ENCODE data around the gene LOXL1. TPM values are rescaled to one million over a fixed set of nuclear protein-coding genes. Genes with fewer than 3 reads are reported as not detected.

The LOXL1 gene
- total and polyA plus RNA-seq, 11 donors: 20.7 to 79.5 (median 30.4) TPM

DNA sequence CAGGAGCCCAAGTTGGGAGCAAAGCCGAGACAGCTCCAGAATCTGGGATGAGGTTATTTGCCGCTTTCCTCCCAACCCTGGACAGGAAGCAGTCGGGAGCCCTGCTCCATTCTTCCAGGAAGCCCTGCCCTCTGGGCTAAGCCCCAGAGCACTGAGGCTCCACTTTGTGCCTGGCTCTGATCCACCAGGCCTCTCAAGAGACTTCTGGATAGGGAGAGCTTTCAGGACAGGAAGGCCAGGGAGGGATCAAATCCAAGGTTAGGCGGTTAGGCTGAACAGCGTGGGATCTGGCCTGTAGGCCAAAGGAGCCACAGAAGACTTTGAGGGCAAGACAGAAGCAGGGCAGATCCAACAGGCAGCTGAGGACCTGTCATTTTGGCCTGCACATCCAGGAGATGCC is 65.0 kb downstream of the LOXL1 start:
- DNase-seq (peak; percentile 89 to 97 (median 92)), ATAC-seq (peak; percentile 49 to 75 (median 70))
- peaks cover 0 to 20% (median 10%) of the 10 kb centered on the region in 9 donors for H3K36me3 ChIP-seq
- no peak for TF ChIP-seq POLR2A (IDR thresholded peaks at IDR 0.05)
- H3K27me3 ChIP-seq: no peaks in the 10 kb centered on the region
- peaks cover 24 to 86% (median 77%) of the 10 kb centered on the region in 12 donors for H3K4me1 ChIP-seq
- H3K27ac ChIP-seq: peak overlapping the region; percentile 90 to 100 (median 95)
- intact Hi-C loops (cut with DNase I): loop anchor here in 1 of 10 donors (5.0 kb wide), 1 partner anchor 51 kb away; no protein-coding TSS in a partner anchor
- H3K9me3 ChIP-seq: no peaks in the 10 kb centered on the region
- 9 to 26% (median 12%) methylated on average over 4 to 5 of the region's 5 CpGs for WGBS, 4 donors
- H3K4me3 ChIP-seq: peak overlapping the region; percentile 60 to 96 (median 87)

GRCh38 chr15:73991726-73992593 is 65.7 kb downstream of the LOXL1 start, which contains the start of gene STOML1:
Gene STOML1, minus strand, starts transcription at chr15:73992295. Its CDS starts 72 bp downstream, at chr15:73992223.
- 1% methylated on average over 41 to 72 of the region's 72 CpGs for WGBS, 4 donors
- H3K36me3 ChIP-seq: peaks cover 0 to 19% (median 6%) of the 10 kb centered on the region in 9 donors
- peak in 1 of 2 donors; percentile 64 for TF ChIP-seq POLR2A (IDR thresholded peaks at IDR 0.05)
- TF ChIP-seq, protein P1, sequence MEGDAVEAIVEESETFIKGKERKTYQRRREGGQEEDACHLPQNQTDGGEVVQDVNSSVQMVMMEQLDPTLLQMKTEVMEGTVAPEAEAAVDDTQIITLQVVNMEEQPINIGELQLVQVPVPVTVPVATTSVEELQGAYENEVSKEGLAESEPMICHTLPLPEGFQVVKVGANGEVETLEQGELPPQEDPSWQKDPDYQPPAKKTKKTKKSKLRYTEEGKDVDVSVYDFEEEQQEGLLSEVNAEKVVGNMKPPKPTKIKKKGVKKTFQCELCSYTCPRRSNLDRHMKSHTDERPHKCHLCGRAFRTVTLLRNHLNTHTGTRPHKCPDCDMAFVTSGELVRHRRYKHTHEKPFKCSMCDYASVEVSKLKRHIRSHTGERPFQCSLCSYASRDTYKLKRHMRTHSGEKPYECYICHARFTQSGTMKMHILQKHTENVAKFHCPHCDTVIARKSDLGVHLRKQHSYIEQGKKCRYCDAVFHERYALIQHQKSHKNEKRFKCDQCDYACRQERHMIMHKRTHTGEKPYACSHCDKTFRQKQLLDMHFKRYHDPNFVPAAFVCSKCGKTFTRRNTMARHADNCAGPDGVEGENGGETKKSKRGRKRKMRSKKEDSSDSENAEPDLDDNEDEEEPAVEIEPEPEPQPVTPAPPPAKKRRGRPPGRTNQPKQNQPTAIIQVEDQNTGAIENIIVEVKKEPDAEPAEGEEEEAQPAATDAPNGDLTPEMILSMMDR (IDR thresholded peaks at IDR 0.05): peak; percentile 82 to 99 (median 96)
- no peaks in the 10 kb centered on the region for H3K9me3 ChIP-seq
- DNase-seq (peak; percentile 92 to 97 (median 96)), ATAC-seq (peak; percentile 60 to 89 (median 82))
- H3K4me1 ChIP-seq: peaks cover 24 to 86% (median 77%) of the 10 kb centered on the region in 12 donors
- H3K27me3 ChIP-seq: no peaks in the 10 kb centered on the region
- peak within 1 kb of the TSS; percentile 90 to 100 (median 95) for H3K27ac ChIP-seq
- H3K4me3 ChIP-seq: peak within 1 kb of the TSS; percentile 60 to 96 (median 87)
- intact Hi-C loops (cut with DNase I): loop anchor here in 1 of 10 donors (5.0 kb wide), 1 partner anchor 50 kb away; no protein-coding TSS in a partner anchor

- intact Hi-C loops (cut with DNase I): loop anchor here in 1 of 10 donors (5.0 kb wide), 1 partner anchor 50 kb away; no protein-coding TSS in a partner anchor
- Histone ChIP-seq H3K27ac (peak overlapping the region; percentile 90 to 100 (median 95)), H3K36me3 (peaks cover 0 to 14% (median 5%) of the 10 kb centered on the region in 9 donors), H3K4me1 (peaks cover 23 to 86% (median 77%) of the 10 kb centered on the region in 12 donors), H3K9me3 (no peaks in the 10 kb centered on the region), H3K4me3 (peak overlapping the region; percentile 2 to 96 (median 85)), H3K27me3 (no peaks in the 10 kb centered on the region)
- 77 to 85% (median 79%) methylated on average over 5 of the region's 5 CpGs for WGBS, 4 donors
- ATAC-seq (no peak), DNase-seq (no peak)
- TF ChIP-seq POLR2A (IDR thresholded peaks at IDR 0.05): no peak
- TF ChIP-seq, protein P1 (IDR thresholded peaks at IDR 0.05): peak in 3 of 12 donors; percentile 3 to 34 (median 4)
Observed at GRCh38 chr15:73992594-73992898, 66.3 kb downstream of the LOXL1 start.

DNA sequence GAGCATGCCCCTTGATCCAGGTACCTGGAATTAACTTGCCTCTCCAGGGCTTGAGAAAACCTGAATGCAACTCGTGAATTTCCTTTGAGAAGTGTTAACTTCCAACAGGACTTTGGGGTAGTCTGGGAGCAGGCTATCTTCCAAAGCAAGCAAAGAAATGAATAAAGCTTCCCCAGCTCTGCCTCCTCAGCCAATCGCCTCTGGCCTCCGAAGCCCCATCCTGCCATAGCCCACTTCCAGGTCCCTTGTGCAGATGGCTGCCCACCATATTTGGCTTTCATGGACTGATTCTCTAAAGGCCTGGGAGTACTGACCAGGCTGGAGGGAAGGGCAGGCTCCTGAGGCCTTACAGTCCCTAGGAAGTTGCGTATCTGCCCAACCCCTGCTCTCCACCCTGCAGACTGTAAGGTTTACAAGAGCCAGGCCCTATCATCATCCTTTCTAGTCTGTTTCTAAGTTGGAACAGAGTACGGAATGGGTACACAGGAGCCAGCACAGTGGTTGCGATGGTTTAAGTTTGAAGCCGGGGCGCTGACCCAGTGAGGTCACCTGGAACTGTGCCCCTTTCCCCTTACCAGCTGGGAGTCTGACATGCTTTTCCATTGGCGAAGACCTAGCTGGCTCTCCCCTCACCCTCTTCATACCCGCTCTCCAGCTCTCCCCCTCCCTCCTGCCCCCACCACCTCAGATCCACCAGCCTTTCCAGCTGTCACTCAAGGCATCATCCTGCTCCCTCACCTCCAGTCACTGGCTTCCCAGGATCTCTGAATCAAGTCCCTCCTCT is 67.1 kb downstream of the LOXL1 start:
- Histone ChIP-seq H3K27ac (peak overlapping the region in 5 of 12 donors; percentile 94 to 98 (median 96)), H3K27me3 (no peaks in the 10 kb centered on the region), H3K36me3 (peaks cover 0 to 14% (median 9%) of the 10 kb centered on the region in 9 donors), H3K4me3 (peak overlapping the region in 9 of 12 donors; percentile 58 to 98 (median 77)), H3K9me3 (no peaks in the 10 kb centered on the region), H3K4me1 (peaks cover 20 to 86% (median 76%) of the 10 kb centered on the region in 12 donors)
- 91 to 93% (median 93%) methylated on average over 10 of the region's 10 CpGs for WGBS, 4 donors
- TF ChIP-seq, protein P1 (IDR thresholded peaks at IDR 0.05): no peak
- TF ChIP-seq POLR2A (IDR thresholded peaks at IDR 0.05): no peak
- no peak for ATAC-seq
- intact Hi-C loops (cut with DNase I): loop anchor here in 1 of 10 donors (5.0 kb wide), 1 partner anchor 49 kb away; no protein-coding TSS in a partner anchor
- no peak for DNase-seq

Measured in heart left ventricle (tissue), 16 donors.